ENCODE measurements around the gene ARMCX2. TPM values are rescaled to one million over a fixed set of nuclear protein-coding genes. Genes with fewer than 3 reads are reported as not detected.
"Not testable (repeated sequence)": the region's sequence is repeated elsewhere in the genome, so short reads cannot be mapped to it uniquely, and the experiment has no call there.

Gene ARMCX2
- total and polyA plus RNA-seq, 7 donors: 2.9 to 31.0 (median 6.2) TPM

DNA sequence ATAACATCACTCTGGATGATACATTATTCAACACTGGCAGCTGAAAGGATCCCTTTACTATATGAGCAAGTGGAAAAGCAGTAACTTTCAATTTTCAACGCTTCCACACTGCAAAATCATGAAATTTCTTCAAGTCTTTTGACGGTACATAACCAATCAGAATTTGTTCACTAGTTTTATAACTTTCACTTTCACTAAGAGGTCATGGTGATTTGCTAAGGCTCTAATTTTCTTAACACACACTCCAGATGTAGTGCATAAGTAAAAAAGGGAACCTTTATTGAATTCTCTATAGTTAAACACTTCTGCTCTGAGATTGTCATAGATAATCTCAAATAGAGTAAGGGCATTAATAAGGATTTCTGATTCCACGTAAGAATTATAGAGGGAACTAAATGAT lies 4.1 kb downstream of the ARMCX2 start:
- intact Hi-C loops (cut with DNase I): no loop called here
- WGBS, 3 donors: 54 to 62% (median 55%) methylated on average over 3 of the region's 3 CpGs
- no peaks in the 10 kb centered on the region for H3K9me3 ChIP-seq

GRCh38 chrX:101647716-101648115 lies 11.9 kb downstream of the ARMCX2 start:
- H3K36me3 ChIP-seq (ENCODE audit: insufficient read depth in 1 of 2, low read depth in 1 of 2); ATAC-seq; H3K4me3 ChIP-seq; H3K27ac ChIP-seq; H3K9me3 ChIP-seq; H3K4me1 ChIP-seq; intact Hi-C loops (cut with DNase I); H3K27me3 ChIP-seq (ENCODE audit: insufficient read depth in 3 of 3, low read length in 2 of 3); DNase-seq: not testable (repeated sequence)

More for the DNA sequence above, 4.1 kb downstream of the ARMCX2 start:
- no peak overlapping the region for H3K4me3 ChIP-seq
- H3K36me3 ChIP-seq (ENCODE audit: insufficient read depth in 1 of 2, low read depth in 1 of 2): peaks cover 0 to 4% of the 10 kb centered on the region in 2 donors
- no peak overlapping the region for H3K27ac ChIP-seq
- ATAC-seq (no peak), DNase-seq (no peak)
- H3K27me3 ChIP-seq (ENCODE audit: insufficient read depth in 3 of 3, low read length in 2 of 3): peaks cover 0 to 10% (median 0%) of the 10 kb centered on the region in 3 donors
- TF ChIP-seq CTCF (IDR thresholded peaks at IDR 0.05): no peak
- H3K4me1 ChIP-seq: no peaks in the 10 kb centered on the region

DNA sequence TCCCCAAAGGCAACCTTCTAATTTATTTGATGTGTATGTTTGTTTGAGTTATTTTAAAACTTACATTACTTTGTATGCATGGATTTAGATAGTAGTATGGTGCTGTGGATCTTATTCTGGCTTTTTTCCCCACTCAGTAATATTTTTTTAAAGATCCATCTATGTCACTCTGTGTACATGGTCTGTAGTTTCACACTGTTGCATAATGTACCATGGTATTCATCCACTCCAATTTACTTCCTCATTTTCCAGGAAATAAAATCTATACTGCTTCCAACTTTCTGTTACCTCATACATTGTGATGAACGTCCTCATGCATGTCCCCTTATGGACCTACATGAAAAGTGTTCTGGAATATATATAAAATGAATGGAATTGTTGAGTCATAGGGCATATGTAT lies 17.6 kb downstream of the ARMCX2 start:
- Histone ChIP-seq H3K36me3 (ENCODE audit: insufficient read depth in 1 of 2, low read depth in 1 of 2) (no peaks in the 10 kb centered on the region), H3K27me3 (ENCODE audit: insufficient read depth in 3 of 3, low read length in 2 of 3) (no peaks in the 10 kb centered on the region), H3K27ac (no peak overlapping the region), H3K9me3 (no peaks in the 10 kb centered on the region), H3K4me1 (no peaks in the 10 kb centered on the region), H3K4me3 (no peak overlapping the region)
- WGBS, 3 donors: 53 to 57% (median 53%) methylated on average over 1 of the region's 1 CpG
- no peak for TF ChIP-seq CTCF (IDR thresholded peaks at IDR 0.05)
- intact Hi-C loops (cut with DNase I): no loop called here
- no peak for ATAC-seq
- no peak for DNase-seq

- no peaks in the 10 kb centered on the region for H3K4me1 ChIP-seq
- no peak overlapping the region for H3K4me3 ChIP-seq
- TF ChIP-seq CTCF (IDR thresholded peaks at IDR 0.05): no peak
- ATAC-seq (peak in 1 of 4 donors; percentile 37), DNase-seq (no peak)
- H3K9me3 ChIP-seq: no peaks in the 10 kb centered on the region
- H3K36me3 ChIP-seq (ENCODE audit: insufficient read depth in 1 of 2, low read depth in 1 of 2): peaks cover 0 to 6% of the 10 kb centered on the region in 2 donors
- no peak overlapping the region for H3K27ac ChIP-seq
- intact Hi-C loops (cut with DNase I): no loop called here
- no peaks in the 10 kb centered on the region for H3K27me3 ChIP-seq (ENCODE audit: insufficient read depth in 3 of 3, low read length in 2 of 3)
Observed at GRCh38 chrX:101639583-101639982, 20.1 kb downstream of the ARMCX2 start.

- Histone ChIP-seq H3K9me3 (no peaks in the 10 kb centered on the region), H3K27me3 (ENCODE audit: insufficient read depth in 3 of 3, low read length in 2 of 3) (no peaks in the 10 kb centered on the region), H3K27ac (peak overlapping the region; percentile 44), H3K4me3 (no peak overlapping the region), H3K4me1 (peaks cover 5% of the 10 kb centered on the region), H3K36me3 (ENCODE audit: insufficient read depth in 1 of 2, low read depth in 1 of 2) (no peaks in the 10 kb centered on the region)
- DNase-seq (no peak), ATAC-seq (peak; percentile 63 to 77 (median 70))
- no peak for TF ChIP-seq CTCF (IDR thresholded peaks at IDR 0.05)
- intact Hi-C loops (cut with DNase I): loop anchor here in 1 of 2 donors (5.0 kb wide), 1 partner anchor 178 kb away; no protein-coding TSS in a partner anchor
Observed at GRCh38 chrX:101619364-101619763, 40.3 kb downstream of the ARMCX2 start.
